Esophagus muscularis mucosa (tissue), 4 donors: ENCODE data around the gene WDR77. TPM values are rescaled to one million over a fixed set of nuclear protein-coding genes. Genes with fewer than 3 reads are reported as not detected.

ENCODE experiments used
- DNase-seq: peaks from one replicate; pipeline ENCODE4 v3.0.0-alpha.2; 2017; ENCODE audit errors: extremely low spot score
- H3K27ac ChIP-seq, 4 donors: fragments of 200-600 bp; sonication (generic); replicated peaks in 1 of 4; 1 replicate in 3 of 4; 2 replicates in 1 of 4; pipeline ENCODE4 v1.5.1; 2016 to 2019; ENCODE audit warnings: mild to moderate bottlenecking in 1 of 4
- H3K27me3 ChIP-seq, 4 donors: fragments of 200-600 bp; sonication (generic); one replicate each; pipeline versions ENCODE4 v1.5.1 to v1.6.0; 2016 to 2019
- H3K36me3 ChIP-seq, 4 donors: fragments of 200-600 bp; sonication (generic); one replicate each; pipeline ENCODE4 v1.5.1; 2016 to 2019
- H3K4me1 ChIP-seq, 4 donors: fragments of 200-600 bp; sonication (generic); one replicate each; pipeline ENCODE4 v1.5.1; 2016 to 2019
- H3K4me3 ChIP-seq, 4 donors: fragments of 200-600 bp; sonication (generic); 1 replicate in 2 of 4; 2 replicates in 2 of 4; pipeline ENCODE4 v1.5.1; 2016 to 2019; ENCODE audit warnings: mild to moderate bottlenecking in 4 of 4, moderate library complexity in 1 of 4
- H3K9me3 ChIP-seq, 4 donors: fragments of 200-600 bp; sonication (generic); 1 replicate in 3 of 4; 2 replicates in 1 of 4; pipeline ENCODE4 v1.5.1; 2016 to 2019
- CTCF ChIP-seq, 3 experiments: fragments of 200-600 bp in 2 of 3; fragments of 450-650 bp in 1 of 3; sonication (generic) in 2 of 3; IDR thresholded peaks; one replicate each; pipeline ENCODE4 v1.5.1; 2017 to 2019; ENCODE audit warnings: antibody characterized with exemption in 3 of 3, mild to moderate bottlenecking in 2 of 3, moderate library complexity in 1 of 3
- EP300 ChIP-seq: sonication (generic); formaldehyde crosslinking; IDR thresholded peaks from one replicate; pipeline ENCODE4 v1.6.1; 2017; ENCODE audit warnings: antibody characterized with exemption
- POLR2A ChIP-seq: fragments of 450-650 bp; IDR thresholded peaks from one replicate; pipeline ENCODE4 v1.6.1; 2017; ENCODE audit warnings: antibody characterized with exemption, moderate library complexity, mild to moderate bottlenecking, low read depth
- POLR2AphosphoS5 ChIP-seq, 2 donors: sonication (generic); formaldehyde crosslinking; IDR thresholded peaks; one replicate each; pipeline ENCODE4 v1.6.1; 2017; ENCODE audit warnings: antibody characterized with exemption in 2 of 2
- WGBS: methylation state at CpG from one replicate; pipeline ENCODE4 v1.1.5; 2018; 5-methylcytosine and 5-hydroxymethylcytosine counted together
- intact Hi-C: fragments of 100-400 bp; cut with DNase I; formaldehyde crosslinking; loops from one replicate; pipeline ENCODE4 v1.15.1; 2023
- total RNA-seq, 4 donors: library from RNA; depleted of rRNA; stranded (reverse); fragments of >200 nt; gene quantifications; one replicate each; pipeline versions ENCODE4 v1.1.0 to v1.2.1, GENCODE V29; 2016

The WDR77 gene
- total RNA-seq: 10 to 100 TPM; 20.8 to 27.6 (median 25.7) TPM

DNA sequence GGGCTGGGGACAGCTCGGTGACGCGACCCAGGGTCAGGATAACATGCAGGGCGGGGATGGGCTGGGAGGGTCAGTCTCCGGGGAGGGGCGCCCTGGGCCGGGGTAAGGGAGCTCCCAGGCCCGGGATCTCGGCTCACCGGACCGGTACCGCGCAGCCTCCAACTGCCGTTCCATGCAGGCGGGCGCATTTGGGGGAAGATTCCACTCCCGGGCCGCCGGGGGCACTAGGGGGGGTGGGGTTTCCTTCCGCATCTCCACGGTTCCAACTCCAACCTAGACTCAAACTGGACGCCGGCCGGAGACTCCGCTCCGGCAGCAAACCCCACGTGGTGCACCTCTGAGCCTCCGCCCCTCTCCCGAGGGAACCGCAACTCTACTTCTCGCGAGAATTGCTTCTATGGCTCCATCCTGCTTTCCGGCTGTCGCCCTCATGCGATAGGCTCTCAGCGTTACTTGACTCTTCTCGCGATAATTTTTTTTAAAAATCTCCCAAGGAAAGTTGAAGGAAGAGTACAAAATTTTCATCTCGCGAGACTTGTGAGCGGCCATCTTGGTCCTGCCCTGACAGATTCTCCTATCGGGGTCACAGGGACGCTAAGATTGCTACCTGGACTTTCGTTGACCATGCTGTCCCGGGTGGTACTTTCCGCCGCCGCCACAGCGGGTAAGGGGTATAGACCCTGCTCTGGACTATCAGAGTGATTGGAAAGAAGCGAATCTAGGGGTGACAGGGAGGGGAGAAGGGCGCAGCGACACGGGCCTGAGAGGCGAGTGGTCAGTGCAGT lies at the start of gene WDR77, which contains the start of gene ATP5PB:
Gene WDR77, minus strand, starts transcription at position 339 of the 785 bp plus-strand sequence. Its CDS starts 87 bp downstream, at position 252.
Gene ATP5PB, plus strand, starts transcription at position 547 of the 785 bp plus-strand sequence. Its CDS starts 78 bp downstream, at position 625.
- H3K9me3 ChIP-seq: no peaks in the 10 kb centered on the region
- H3K27me3 ChIP-seq: no peaks in the 10 kb centered on the region
- under 1% methylated on average over 39 of the region's 54 CpGs for WGBS
- H3K4me3 ChIP-seq: peak within 1 kb of the TSS; percentile 60 to 91 (median 88)
- DNase-seq: peak; percentile 99
- H3K36me3 ChIP-seq: peaks cover 11 to 45% (median 27%) of the 10 kb centered on the region in 4 donors
- intact Hi-C loops: no loop called here
- H3K4me1 ChIP-seq: peaks cover 48 to 67% (median 60%) of the 10 kb centered on the region in 4 donors
- peak within 1 kb of the TSS; percentile 81 to 91 (median 87) for H3K27ac ChIP-seq
- peak; percentile 23 for TF ChIP-seq POLR2A
- peak; percentile 74 to 85 for TF ChIP-seq POLR2AphosphoS5 (IDR thresholded peaks at IDR 0.05)
- TF ChIP-seq EP300: no peak
- peak in 1 of 3 experiments; percentile 25 for TF ChIP-seq CTCF (IDR thresholded peaks at IDR 0.05)

GRCh38 chr1:111497592-111497991 lies 48.5 kb upstream of the WDR77 start:
- 69% methylated on average over 5 of the region's 5 CpGs for WGBS
- H3K4me1 ChIP-seq: no peaks in the 10 kb centered on the region
- H3K4me3 ChIP-seq: no peak overlapping the region

GRCh38 chr1:111496398-111496797 lies 47.3 kb upstream of the WDR77 start:
- intact Hi-C loops: no loop called here
- Histone ChIP-seq H3K27ac (no peak overlapping the region), H3K36me3 (no peaks in the 10 kb centered on the region), H3K4me1 (no peaks in the 10 kb centered on the region), H3K9me3 (no peaks in the 10 kb centered on the region), H3K4me3 (no peak overlapping the region), H3K27me3 (no peaks in the 10 kb centered on the region)
- TF ChIP-seq EP300 (no peak), CTCF (IDR thresholded peaks at IDR 0.05) (no peak), POLR2AphosphoS5 (IDR thresholded peaks at IDR 0.05) (no peak), POLR2A (no peak)
- no peak for DNase-seq
- WGBS: 86% methylated on average over 4 of the region's 4 CpGs

More at GRCh38 chr1:111497592-111497991, 48.5 kb upstream of the WDR77 start:
- Histone ChIP-seq H3K36me3 (no peaks in the 10 kb centered on the region), H3K27ac (no peak overlapping the region), H3K9me3 (no peaks in the 10 kb centered on the region), H3K27me3 (no peaks in the 10 kb centered on the region)
- DNase-seq: peak; percentile 45
- TF ChIP-seq EP300: no peak
- no peak for TF ChIP-seq POLR2AphosphoS5 (IDR thresholded peaks at IDR 0.05)
- no peak for TF ChIP-seq POLR2A
- no peak for TF ChIP-seq CTCF (IDR thresholded peaks at IDR 0.05)
- intact Hi-C loops: no loop called here

DNA sequence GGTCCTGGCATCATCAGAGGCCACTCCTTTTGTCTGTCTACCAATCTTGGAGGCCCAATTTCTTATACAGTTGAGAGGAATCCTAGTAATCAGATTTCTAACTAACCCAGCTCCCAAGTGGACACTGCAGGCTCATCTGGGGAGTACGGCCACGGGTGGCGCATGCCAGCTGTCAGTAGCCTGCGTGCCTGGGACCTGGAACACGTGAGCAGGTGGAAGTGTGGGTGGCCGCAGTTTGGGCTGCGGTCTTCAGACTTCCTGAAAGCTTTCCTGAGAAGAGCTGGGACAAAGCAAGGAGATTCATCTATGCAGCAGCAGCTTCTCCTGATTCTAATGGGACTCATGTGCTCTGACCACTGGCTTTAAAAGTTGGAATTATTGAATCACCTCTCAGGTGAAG lies 42.0 kb upstream of the WDR77 start:
- TF ChIP-seq CTCF (IDR thresholded peaks at IDR 0.05) (no peak), EP300 (no peak), POLR2AphosphoS5 (IDR thresholded peaks at IDR 0.05) (no peak), POLR2A (no peak)
- intact Hi-C loops: no loop called here

More for the DNA sequence above, 42.0 kb upstream of the WDR77 start:
- no peaks in the 10 kb centered on the region for H3K27me3 ChIP-seq
- H3K9me3 ChIP-seq: no peaks in the 10 kb centered on the region
- H3K4me1 ChIP-seq: no peaks in the 10 kb centered on the region
- no peak overlapping the region for H3K4me3 ChIP-seq
- DNase-seq: no peak
- WGBS: 93% methylated on average over 4 of the region's 7 CpGs
- H3K27ac ChIP-seq: peak overlapping the region in 1 of 4 donors; percentile 37
- H3K36me3 ChIP-seq: no peaks in the 10 kb centered on the region
